Mononuclear cell (primary cell): ENCODE measurements around the gene ATP5F1D. TPM values are rescaled to one million over a fixed set of nuclear protein-coding genes. Genes with fewer than 3 reads are reported as not detected.

Source experiments
- H3K27me3 ChIP-seq: 2 replicates; pipeline ENCODE4 v1.6.0; 2011; ENCODE audit warnings: low read length, control low read depth; ENCODE audit not compliant: insufficient read depth
- H3K4me1 ChIP-seq: 2 replicates; pipeline ENCODE4 v1.5.1; 2011; ENCODE audit warnings: mild to moderate bottlenecking, low read length, control low read depth; ENCODE audit not compliant: insufficient read depth
- H3K4me3 ChIP-seq: 2 replicates; pipeline ENCODE4 v1.5.1; 2011; ENCODE audit warnings: mild to moderate bottlenecking, low read length, moderate library complexity
- H3K9me3 ChIP-seq: 2 replicates; pipeline ENCODE4 v1.5.1; 2011; ENCODE audit warnings: low read depth, mild to moderate bottlenecking, control low read depth, low read length
- total RNA-seq: library from RNA; depleted of rRNA; stranded (reverse); fragments of >200 nt; gene quantifications from one replicate; pipeline ENCODE4 v1.2.3, GENCODE V29; 2012

Gene ATP5F1D
- total RNA-seq, 1 donor = 10.4 TPM

- Histone ChIP-seq H3K4me3 (no peak overlapping the region), H3K27me3 (peaks cover 18% of the 10 kb centered on the region), H3K9me3 (no peaks in the 10 kb centered on the region), H3K4me1 (peaks cover 7% of the 10 kb centered on the region)
Observed at GRCh38 chr19:1281569-1282287, 40.2 kb downstream of the ATP5F1D start.

GRCh38 chr19:1282588-1283206 is 41.1 kb downstream of the ATP5F1D start:
- no peaks in the 10 kb centered on the region for H3K4me1 ChIP-seq
- no peak overlapping the region for H3K4me3 ChIP-seq
- H3K9me3 ChIP-seq = no peaks in the 10 kb centered on the region
- H3K27me3 ChIP-seq = peaks cover 24% of the 10 kb centered on the region

- no peaks in the 10 kb centered on the region for H3K4me1 ChIP-seq
- peaks cover 26% of the 10 kb centered on the region for H3K27me3 ChIP-seq
- no peak overlapping the region for H3K4me3 ChIP-seq
- H3K9me3 ChIP-seq = no peaks in the 10 kb centered on the region
Observed at GRCh38 chr19:1283207-1283916, 41.8 kb downstream of the ATP5F1D start.

GRCh38 chr19:1283917-1284292 is 42.4 kb downstream of the ATP5F1D start:
- Histone ChIP-seq H3K9me3 (no peaks in the 10 kb centered on the region), H3K27me3 (peaks cover 26% of the 10 kb centered on the region), H3K4me1 (no peaks in the 10 kb centered on the region), H3K4me3 (no peak overlapping the region)

- Histone ChIP-seq H3K4me1 (no peaks in the 10 kb centered on the region), H3K4me3 (no peak overlapping the region), H3K9me3 (no peaks in the 10 kb centered on the region), H3K27me3 (peaks cover 26% of the 10 kb centered on the region)
Observed at GRCh38 chr19:1284293-1284978, 42.9 kb downstream of the ATP5F1D start.

- Histone ChIP-seq H3K9me3 (no peaks in the 10 kb centered on the region), H3K4me3 (no peak overlapping the region), H3K27me3 (peaks cover 26% of the 10 kb centered on the region), H3K4me1 (no peaks in the 10 kb centered on the region)
Observed at GRCh38 chr19:1284979-1285736, 43.6 kb downstream of the ATP5F1D start.

- no peaks in the 10 kb centered on the region for H3K4me1 ChIP-seq
- no peaks in the 10 kb centered on the region for H3K9me3 ChIP-seq
- peaks cover 26% of the 10 kb centered on the region for H3K27me3 ChIP-seq
- H3K4me3 ChIP-seq = no peak within 1 kb of the TSS
Observed at GRCh38 chr19:1285737-1286360, 44.3 kb downstream of the ATP5F1D start, which contains the start of gene EFNA2. EFNA2 (plus strand) TSS chr19:1285873; CDS start chr19:1286169, 296 bp downstream.

- Histone ChIP-seq H3K27me3 (peaks cover 26% of the 10 kb centered on the region), H3K9me3 (no peaks in the 10 kb centered on the region), H3K4me1 (no peaks in the 10 kb centered on the region), H3K4me3 (no peak overlapping the region)
Observed at GRCh38 chr19:1286487-1287353, 45.2 kb downstream of the ATP5F1D start.

- H3K9me3 ChIP-seq = no peaks in the 10 kb centered on the region
- H3K4me3 ChIP-seq = no peak overlapping the region
- H3K27me3 ChIP-seq = peaks cover 26% of the 10 kb centered on the region
- no peaks in the 10 kb centered on the region for H3K4me1 ChIP-seq
Observed at GRCh38 chr19:1287354-1288225, 46.0 kb downstream of the ATP5F1D start.

GRCh38 chr19:1288226-1288612 is 46.7 kb downstream of the ATP5F1D start:
- Histone ChIP-seq H3K4me3 (no peak overlapping the region), H3K9me3 (no peaks in the 10 kb centered on the region), H3K27me3 (peaks cover 26% of the 10 kb centered on the region), H3K4me1 (no peaks in the 10 kb centered on the region)

GRCh38 chr19:1288833-1289685 is 47.5 kb downstream of the ATP5F1D start:
- H3K9me3 ChIP-seq = no peaks in the 10 kb centered on the region
- no peaks in the 10 kb centered on the region for H3K4me1 ChIP-seq
- H3K4me3 ChIP-seq = no peak overlapping the region
- H3K27me3 ChIP-seq = peaks cover 24% of the 10 kb centered on the region

GRCh38 chr19:1289686-1290025 is 48.1 kb downstream of the ATP5F1D start:
- Histone ChIP-seq H3K9me3 (no peaks in the 10 kb centered on the region), H3K27me3 (peaks cover 18% of the 10 kb centered on the region), H3K4me1 (no peaks in the 10 kb centered on the region), H3K4me3 (no peak overlapping the region)
